ENCODE data around the gene ZNF605. TPM values are rescaled to one million over a fixed set of nuclear protein-coding genes. Genes with fewer than 3 reads are reported as not detected.

The ZNF605 gene
- total RNA-seq, 1 donor from 2014 or later, result 6.3 TPM

GRCh38 chr12:132936163-132936562 is 19.9 kb downstream of the ZNF605 start:
- TF ChIP-seq CTCF (IDR thresholded peaks at IDR 0.05; ENCODE audit: insufficient read depth, low read length, severe bottlenecking), result no peak
- no peak for DNase-seq (ENCODE audit: low read depth)
- Histone ChIP-seq H3K36me3 (ENCODE audit: control insufficient read depth, insufficient read depth, low read length) (no peaks in the 10 kb centered on the region), H3K27me3 (ENCODE audit: control insufficient read depth, insufficient read depth, low read length) (no peaks in the 10 kb centered on the region), H3K4me3 (ENCODE audit: low read depth, low read length) (no peak overlapping the region)
- no peak for FAIRE-seq

- H3K36me3 ChIP-seq (ENCODE audit: control insufficient read depth, insufficient read depth, low read length), result peaks cover 2% of the 10 kb centered on the region
- no peak for DNase-seq (ENCODE audit: low read depth)
- no peak overlapping the region for H3K4me3 ChIP-seq (ENCODE audit: low read depth, low read length)
- no peaks in the 10 kb centered on the region for H3K27me3 ChIP-seq (ENCODE audit: control insufficient read depth, insufficient read depth, low read length)
- TF ChIP-seq CTCF (IDR thresholded peaks at IDR 0.05; ENCODE audit: insufficient read depth, low read length, severe bottlenecking), result no peak
- FAIRE-seq, result no peak
These were observed 29.7 kb downstream of the ZNF605 start for GRCh38 chr12:132926415-132926833.

GRCh38 chr12:132925597-132926414 is 30.3 kb downstream of the ZNF605 start:
- H3K36me3 ChIP-seq (ENCODE audit: control insufficient read depth, insufficient read depth, low read length), result peaks cover 2% of the 10 kb centered on the region
- TF ChIP-seq CTCF (IDR thresholded peaks at IDR 0.05; ENCODE audit: insufficient read depth, low read length, severe bottlenecking), result no peak
- no peaks in the 10 kb centered on the region for H3K27me3 ChIP-seq (ENCODE audit: control insufficient read depth, insufficient read depth, low read length)
- no peak overlapping the region for H3K4me3 ChIP-seq (ENCODE audit: low read depth, low read length)
- peak; percentile 60 for FAIRE-seq
- no peak for DNase-seq (ENCODE audit: low read depth)

- H3K27me3 ChIP-seq (ENCODE audit: control insufficient read depth, insufficient read depth, low read length), result no peaks in the 10 kb centered on the region
- no peak overlapping the region for H3K4me3 ChIP-seq (ENCODE audit: low read depth, low read length)
- peaks cover 2% of the 10 kb centered on the region for H3K36me3 ChIP-seq (ENCODE audit: control insufficient read depth, insufficient read depth, low read length)
- no peak for FAIRE-seq
- no peak for TF ChIP-seq CTCF (IDR thresholded peaks at IDR 0.05; ENCODE audit: insufficient read depth, low read length, severe bottlenecking)
- DNase-seq (ENCODE audit: low read depth), result no peak
These were observed 31.8 kb downstream of the ZNF605 start for GRCh38 chr12:132924356-132924755.

- Histone ChIP-seq H3K27me3 (ENCODE audit: control insufficient read depth, insufficient read depth, low read length) (no peaks in the 10 kb centered on the region), H3K4me3 (ENCODE audit: low read depth, low read length) (no peak overlapping the region), H3K36me3 (ENCODE audit: control insufficient read depth, insufficient read depth, low read length) (peaks cover 2% of the 10 kb centered on the region)
- no peak for TF ChIP-seq CTCF (IDR thresholded peaks at IDR 0.05; ENCODE audit: insufficient read depth, low read length, severe bottlenecking)
- no peak for FAIRE-seq
- DNase-seq (ENCODE audit: low read depth), result no peak
These were observed 32.7 kb downstream of the ZNF605 start for GRCh38 chr12:132923356-132923909.
